NB4 (cell line): ENCODE measurements around the gene COL6A2.

Experiments
- DNase-seq: peaks from one replicate; pipeline ENCODE4 v3.0.0; 2010; ENCODE audit warnings: low read depth
- H3K4me3 ChIP-seq: one replicate; pipeline ENCODE4 v1.5.1; 2011; ENCODE audit warnings: mild to moderate bottlenecking, low read depth, low read length, moderate library complexity
- MYC ChIP-seq: IDR thresholded peaks from 2 replicates; pipeline ENCODE4 v1.6.1; 2011; ENCODE audit warnings: low read depth, low read length
- POLR2A ChIP-seq: IDR thresholded peaks from 2 replicates; pipeline ENCODE4 v1.6.1; 2011; ENCODE audit warnings: mild to moderate bottlenecking; ENCODE audit not compliant: insufficient read length; ENCODE audit errors: extremely low read depth
- TF ChIP-seq, protein P1 (sequence below): IDR thresholded peaks from 2 replicates; pipeline ENCODE4 v1.6.1; 2011; ENCODE audit warnings: low read depth, low read length
- TF ChIP-seq, protein P2 (sequence below): IDR thresholded peaks from one replicate; pipeline ENCODE4 v1.5.1; 2012; ENCODE audit warnings: low read depth, low read length

The COL6A2 gene

DNA sequence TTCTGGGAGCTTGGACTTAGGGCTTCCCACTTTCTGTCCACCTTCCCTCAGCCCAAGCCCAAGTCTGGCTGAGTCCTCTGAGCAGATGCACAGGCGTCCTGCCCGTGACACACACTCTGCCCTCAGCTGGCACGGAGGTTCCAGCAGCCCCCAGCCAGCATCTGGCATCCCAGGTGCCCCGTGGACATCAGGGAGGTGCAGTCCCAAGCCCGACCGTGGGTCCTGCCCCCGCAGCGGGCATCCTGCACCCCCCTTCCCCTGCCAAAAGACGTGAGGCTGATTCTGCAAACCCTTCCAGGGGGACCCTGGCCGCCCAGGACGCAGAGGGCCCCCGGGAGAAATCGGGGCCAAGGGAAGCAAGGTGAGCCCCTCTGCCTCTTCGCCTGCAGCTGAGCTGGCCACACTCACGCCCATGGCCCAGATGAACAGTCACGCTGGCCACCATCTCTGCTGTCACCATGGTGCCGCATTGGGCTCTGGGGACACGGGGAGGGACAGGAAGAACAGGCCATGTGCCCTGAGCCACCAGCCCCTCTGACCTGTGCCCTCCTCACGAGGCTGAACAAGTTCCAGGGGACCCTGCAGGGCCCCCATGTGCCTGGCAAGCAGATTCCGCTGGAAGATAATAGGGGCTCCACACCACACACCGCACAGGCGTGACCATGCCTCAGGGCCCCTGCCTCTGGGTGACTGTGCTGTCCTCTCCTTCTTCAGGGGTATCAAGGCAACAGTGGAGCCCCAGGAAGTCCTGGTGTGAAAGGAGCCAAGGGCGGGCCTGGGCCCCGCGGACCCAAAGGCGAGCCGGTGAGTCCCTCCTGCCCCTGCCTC lies 20.6 kb downstream of the COL6A2 start:
- no peak overlapping the region for H3K4me3 ChIP-seq
- DNase-seq = no peak
- no peak for TF ChIP-seq POLR2A
- TF ChIP-seq, protein P1, sequence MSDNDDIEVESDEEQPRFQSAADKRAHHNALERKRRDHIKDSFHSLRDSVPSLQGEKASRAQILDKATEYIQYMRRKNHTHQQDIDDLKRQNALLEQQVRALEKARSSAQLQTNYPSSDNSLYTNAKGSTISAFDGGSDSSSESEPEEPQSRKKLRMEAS = no peak
- TF ChIP-seq, protein P2, sequence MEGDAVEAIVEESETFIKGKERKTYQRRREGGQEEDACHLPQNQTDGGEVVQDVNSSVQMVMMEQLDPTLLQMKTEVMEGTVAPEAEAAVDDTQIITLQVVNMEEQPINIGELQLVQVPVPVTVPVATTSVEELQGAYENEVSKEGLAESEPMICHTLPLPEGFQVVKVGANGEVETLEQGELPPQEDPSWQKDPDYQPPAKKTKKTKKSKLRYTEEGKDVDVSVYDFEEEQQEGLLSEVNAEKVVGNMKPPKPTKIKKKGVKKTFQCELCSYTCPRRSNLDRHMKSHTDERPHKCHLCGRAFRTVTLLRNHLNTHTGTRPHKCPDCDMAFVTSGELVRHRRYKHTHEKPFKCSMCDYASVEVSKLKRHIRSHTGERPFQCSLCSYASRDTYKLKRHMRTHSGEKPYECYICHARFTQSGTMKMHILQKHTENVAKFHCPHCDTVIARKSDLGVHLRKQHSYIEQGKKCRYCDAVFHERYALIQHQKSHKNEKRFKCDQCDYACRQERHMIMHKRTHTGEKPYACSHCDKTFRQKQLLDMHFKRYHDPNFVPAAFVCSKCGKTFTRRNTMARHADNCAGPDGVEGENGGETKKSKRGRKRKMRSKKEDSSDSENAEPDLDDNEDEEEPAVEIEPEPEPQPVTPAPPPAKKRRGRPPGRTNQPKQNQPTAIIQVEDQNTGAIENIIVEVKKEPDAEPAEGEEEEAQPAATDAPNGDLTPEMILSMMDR = no peak

- TF ChIP-seq POLR2A (no peak), MYC (no peak)
- TF ChIP-seq, protein P1 = no peak
- TF ChIP-seq, protein P2 = no peak
- DNase-seq = no peak
- H3K4me3 ChIP-seq = no peak overlapping the region
These were observed 21.3 kb downstream of the COL6A2 start for GRCh38 chr21:46119144-46119636.

DNA sequence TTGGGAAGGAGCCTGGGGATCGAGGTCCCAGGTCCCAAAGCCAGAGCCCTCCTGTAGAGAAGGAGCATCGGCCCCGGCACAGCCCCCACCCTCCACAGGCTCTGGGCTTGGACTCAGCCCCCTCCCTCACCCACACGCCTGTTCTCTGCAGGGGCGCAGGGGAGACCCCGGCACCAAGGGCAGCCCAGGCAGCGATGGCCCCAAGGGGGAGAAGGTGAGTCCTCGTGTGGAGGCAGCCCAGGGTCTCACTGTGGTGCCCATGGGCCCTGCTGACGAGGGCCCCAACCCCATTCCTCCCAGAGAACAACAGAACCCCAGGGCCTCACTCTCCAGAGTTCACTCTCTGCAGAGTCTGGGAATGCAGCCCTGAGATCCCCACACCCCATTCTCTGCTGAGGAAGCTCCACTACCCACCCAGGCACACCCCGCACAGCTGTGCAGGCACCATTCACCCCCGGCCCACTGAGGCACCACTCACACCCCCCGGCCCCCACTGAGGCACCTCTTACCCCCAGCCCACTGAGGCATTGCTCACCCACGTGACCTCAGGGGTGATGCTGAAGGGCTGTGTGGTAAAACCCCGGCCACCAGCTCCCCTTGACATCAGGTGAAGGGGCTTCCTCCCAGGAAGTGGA lies 21.8 kb downstream of the COL6A2 start:
- H3K4me3 ChIP-seq = no peak overlapping the region
- TF ChIP-seq POLR2A = no peak
- TF ChIP-seq, protein P1 = no peak
- TF ChIP-seq MYC = no peak
- TF ChIP-seq, protein P2 = no peak
- DNase-seq = no peak

DNA sequence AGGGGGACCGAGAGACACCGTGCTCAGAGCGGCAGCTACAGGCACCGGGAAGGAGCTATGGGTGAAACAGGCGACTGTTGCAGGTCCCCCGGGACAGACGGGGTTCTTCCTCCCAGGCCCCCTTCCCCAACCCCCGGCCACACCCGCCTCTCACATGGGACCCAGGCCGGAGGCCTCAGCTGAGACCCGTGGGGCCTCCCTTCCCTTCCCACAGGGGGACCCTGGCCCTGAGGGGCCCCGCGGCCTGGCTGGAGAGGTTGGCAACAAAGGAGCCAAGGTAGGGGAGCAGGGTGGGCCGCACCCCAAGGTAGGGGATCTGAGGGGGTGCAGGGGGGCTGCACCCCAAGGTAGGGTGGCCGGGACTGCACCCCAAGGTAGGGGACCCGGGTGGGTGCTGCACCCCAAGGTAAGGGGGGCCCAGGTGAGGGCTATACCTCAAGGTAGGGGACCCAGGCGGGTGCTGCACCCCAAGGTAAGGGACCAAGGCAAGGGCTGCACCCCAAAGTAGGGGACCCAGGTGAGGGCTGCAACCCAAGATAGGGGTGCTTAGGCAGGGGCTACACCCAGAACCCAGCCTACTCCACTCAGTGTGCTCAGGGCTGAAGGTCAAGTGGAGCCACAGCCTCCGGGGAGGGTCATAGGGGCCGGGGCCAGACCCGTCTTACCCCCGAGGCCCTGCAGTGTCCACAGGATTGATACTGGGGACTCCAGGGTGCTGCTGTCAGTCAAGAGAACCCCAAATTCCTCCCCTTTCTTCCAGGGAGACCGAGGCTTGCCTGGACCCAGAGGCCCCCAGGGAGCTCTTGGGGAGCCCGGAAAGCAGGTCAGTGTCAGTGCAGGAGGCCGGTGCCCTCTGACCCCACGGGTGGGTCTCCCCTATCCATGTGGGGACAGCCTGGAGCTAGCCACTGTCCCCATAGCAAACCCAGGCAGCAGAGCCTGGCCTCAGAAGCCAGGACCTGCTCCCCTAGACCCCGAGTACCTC lies 22.7 kb downstream of the COL6A2 start:
- TF ChIP-seq, protein P1 = no peak
- TF ChIP-seq MYC = no peak
- no peak for TF ChIP-seq POLR2A
- TF ChIP-seq, protein P2 = no peak
- no peak overlapping the region for H3K4me3 ChIP-seq
- DNase-seq = no peak
